ENCODE data around the gene EMID1.

EMID1 gene

GRCh38 chr22:29254286-29254660 is 48.6 kb downstream of the EMID1 start:
- Mint-ChIP-seq H3K27me3 (peaks cover 8% of the 10 kb centered on the region), H3K4me1 (no peaks in the 10 kb centered on the region), H3K4me3 (no peak overlapping the region), H3K27ac (peak overlapping the region in 1 of 2 donors; percentile 42), H3K9me3 (no peaks in the 10 kb centered on the region)
- ATAC-seq (no peak), DNase-seq (no peak)

GRCh38 chr22:29255064-29255621 is 49.4 kb downstream of the EMID1 start:
- Mint-ChIP-seq H3K27me3 (peaks cover 8% of the 10 kb centered on the region), H3K27ac (no peak overlapping the region), H3K4me1 (no peaks in the 10 kb centered on the region), H3K4me3 (no peak overlapping the region), H3K9me3 (no peaks in the 10 kb centered on the region)
- DNase-seq, result no peak
- no peak for ATAC-seq

- Mint-ChIP-seq H3K27ac (peak overlapping the region in 1 of 2 donors; percentile 42), H3K9me3 (no peaks in the 10 kb centered on the region), H3K4me3 (no peak overlapping the region), H3K4me1 (no peaks in the 10 kb centered on the region), H3K27me3 (peaks cover 8% of the 10 kb centered on the region)
- DNase-seq (no peak), ATAC-seq (no peak)
Measured at GRCh38 chr22:29256606-29257325, 51.1 kb downstream of the EMID1 start.

- ATAC-seq (no peak), DNase-seq (no peak)
- no peaks in the 10 kb centered on the region for H3K4me1 Mint-ChIP-seq
- no peak overlapping the region for H3K4me3 Mint-ChIP-seq
- no peak overlapping the region for H3K27ac Mint-ChIP-seq
- H3K27me3 Mint-ChIP-seq, result no peaks in the 10 kb centered on the region
- H3K9me3 Mint-ChIP-seq, result no peaks in the 10 kb centered on the region
Measured at GRCh38 chr22:29257751-29258181, 52.1 kb downstream of the EMID1 start.

- H3K4me1 Mint-ChIP-seq, result no peaks in the 10 kb centered on the region
- H3K9me3 Mint-ChIP-seq, result no peaks in the 10 kb centered on the region
- no peak overlapping the region for H3K27ac Mint-ChIP-seq
- no peaks in the 10 kb centered on the region for H3K27me3 Mint-ChIP-seq
- no peak overlapping the region for H3K4me3 Mint-ChIP-seq
- no peak for DNase-seq
- ATAC-seq, result no peak
Measured at GRCh38 chr22:29258407-29259252, 52.9 kb downstream of the EMID1 start.

- no peak for DNase-seq
Measured at GRCh38 chr22:29259253-29259899, 53.7 kb downstream of the EMID1 start.

GRCh38 chr22:29260031-29260560 is 54.4 kb downstream of the EMID1 start:
- H3K4me3 Mint-ChIP-seq, result no peak overlapping the region
- no peak for DNase-seq
- peak overlapping the region in 1 of 2 donors; percentile 12 for H3K27ac Mint-ChIP-seq
- H3K4me1 Mint-ChIP-seq, result no peaks in the 10 kb centered on the region
- H3K9me3 Mint-ChIP-seq, result no peaks in the 10 kb centered on the region
- H3K27me3 Mint-ChIP-seq, result no peaks in the 10 kb centered on the region
- ATAC-seq, result peak; percentile 44

More at GRCh38 chr22:29259253-29259899, 53.7 kb downstream of the EMID1 start:
- peak overlapping the region in 1 of 2 donors; percentile 33 for H3K27ac Mint-ChIP-seq
- H3K4me1 Mint-ChIP-seq, result no peaks in the 10 kb centered on the region
- H3K9me3 Mint-ChIP-seq, result no peaks in the 10 kb centered on the region
- H3K4me3 Mint-ChIP-seq, result no peak overlapping the region
- H3K27me3 Mint-ChIP-seq, result no peaks in the 10 kb centered on the region
- ATAC-seq, result no peak

- Mint-ChIP-seq H3K4me3 (no peak overlapping the region), H3K27me3 (no peaks in the 10 kb centered on the region), H3K4me1 (peaks cover under 1% of the 10 kb centered on the region), H3K9me3 (no peaks in the 10 kb centered on the region), H3K27ac (no peak overlapping the region)
- DNase-seq (no peak), ATAC-seq (peak; percentile 10)
Measured at GRCh38 chr22:29260601-29261315, 55.1 kb downstream of the EMID1 start.

GRCh38 chr22:29263791-29264276 is 58.1 kb downstream of the EMID1 start:
- no peaks in the 10 kb centered on the region for H3K27me3 Mint-ChIP-seq
- DNase-seq (no peak), ATAC-seq (no peak)
- no peaks in the 10 kb centered on the region for H3K9me3 Mint-ChIP-seq
- H3K4me1 Mint-ChIP-seq, result peaks cover 14% of the 10 kb centered on the region
- no peak overlapping the region for H3K4me3 Mint-ChIP-seq
- H3K27ac Mint-ChIP-seq, result no peak overlapping the region

GRCh38 chr22:29265305-29265704 is 59.6 kb downstream of the EMID1 start:
- H3K27ac Mint-ChIP-seq, result no peak overlapping the region
- ATAC-seq (no peak), DNase-seq (no peak)
- H3K27me3 Mint-ChIP-seq, result no peaks in the 10 kb centered on the region
- H3K4me1 Mint-ChIP-seq, result peaks cover 22% of the 10 kb centered on the region
- no peaks in the 10 kb centered on the region for H3K9me3 Mint-ChIP-seq
- no peak overlapping the region for H3K4me3 Mint-ChIP-seq

- no peaks in the 10 kb centered on the region for H3K27me3 Mint-ChIP-seq
- DNase-seq, result no peak
- H3K4me1 Mint-ChIP-seq, result peaks cover 29% of the 10 kb centered on the region
- H3K9me3 Mint-ChIP-seq, result no peaks in the 10 kb centered on the region
- peak overlapping the region in 1 of 2 donors; percentile 90 for H3K4me3 Mint-ChIP-seq
- H3K27ac Mint-ChIP-seq, result no peak overlapping the region
- ATAC-seq, result no peak
Measured at GRCh38 chr22:29265929-29266328, 60.2 kb downstream of the EMID1 start.

- Mint-ChIP-seq H3K4me1 (peaks cover 37% of the 10 kb centered on the region), H3K27me3 (no peaks in the 10 kb centered on the region), H3K27ac (peak overlapping the region; percentile 99), H3K4me3 (peak overlapping the region; percentile 90 to 94), H3K9me3 (no peaks in the 10 kb centered on the region)
- ATAC-seq (no peak), DNase-seq (no peak)
Measured at GRCh38 chr22:29266564-29267461, 61.1 kb downstream of the EMID1 start.

GRCh38 chr22:29267462-29267857 is 61.8 kb downstream of the EMID1 start:
- H3K4me1 Mint-ChIP-seq, result peaks cover 44% of the 10 kb centered on the region
- H3K9me3 Mint-ChIP-seq, result no peaks in the 10 kb centered on the region
- DNase-seq (no peak), ATAC-seq (peak; percentile 66)
- no peaks in the 10 kb centered on the region for H3K27me3 Mint-ChIP-seq
- peak overlapping the region; percentile 99 for H3K27ac Mint-ChIP-seq
- peak overlapping the region; percentile 90 to 94 for H3K4me3 Mint-ChIP-seq
